Measurements from ENCODE around the gene PPP1CB.

The PPP1CB gene

GRCh38 chr2:28745876-28746275, 5.8 kb upstream of the PPP1CB start:
- DNase-seq: no peak

- no peak for DNase-seq
Measured at GRCh38 chr2:28746429-28747111, 5.1 kb upstream of the PPP1CB start.

GRCh38 chr2:28747714-28748113, 3.9 kb upstream of the PPP1CB start:
- DNase-seq: no peak

GRCh38 chr2:28748176-28748575, 3.5 kb upstream of the PPP1CB start:
- no peak for DNase-seq

GRCh38 chr2:28748941-28749340, 2.7 kb upstream of the PPP1CB start:
- no peak for DNase-seq

- DNase-seq: no peak
Measured at GRCh38 chr2:28749526-28749925, 2.1 kb upstream of the PPP1CB start.

GRCh38 chr2:28750316-28751251, 1.0 kb upstream of the PPP1CB start:
- peak; percentile 10 for DNase-seq

- peak; percentile 27 for DNase-seq
Measured at GRCh38 chr2:28751956-28752630, 463 bp downstream of the PPP1CB start.

GRCh38 chr2:28752631-28753376, 1.2 kb downstream of the PPP1CB start:
- DNase-seq: no peak

- DNase-seq: no peak
Measured at GRCh38 chr2:28754321-28754720, 2.7 kb downstream of the PPP1CB start.

- DNase-seq: no peak
Measured at GRCh38 chr2:28755421-28755820, 3.8 kb downstream of the PPP1CB start.

- no peak for DNase-seq
Measured at GRCh38 chr2:28758459-28758858, 6.8 kb downstream of the PPP1CB start.

- DNase-seq: no peak
Measured at GRCh38 chr2:28761420-28761819, 9.8 kb downstream of the PPP1CB start.

GRCh38 chr2:28764909-28765711, 13.5 kb downstream of the PPP1CB start:
- no peak for DNase-seq

GRCh38 chr2:28766070-28766469, 14.4 kb downstream of the PPP1CB start:
- DNase-seq: no peak

- no peak for DNase-seq
Measured at GRCh38 chr2:28767337-28767736, 15.7 kb downstream of the PPP1CB start.

- no peak for DNase-seq
Measured at GRCh38 chr2:28768422-28768821, 16.8 kb downstream of the PPP1CB start.

GRCh38 chr2:28768952-28769351, 17.3 kb downstream of the PPP1CB start:
- no peak for DNase-seq

GRCh38 chr2:28772351-28772750, 20.7 kb downstream of the PPP1CB start:
- DNase-seq: no peak

GRCh38 chr2:28776471-28776870, 24.8 kb downstream of the PPP1CB start:
- DNase-seq: no peak

GRCh38 chr2:28778392-28778791, 26.8 kb downstream of the PPP1CB start:
- DNase-seq: no peak

- DNase-seq: no peak
Measured at GRCh38 chr2:28779001-28779400, 27.4 kb downstream of the PPP1CB start.
